ENCODE data around the gene BNC2.

Gene BNC2

DNA sequence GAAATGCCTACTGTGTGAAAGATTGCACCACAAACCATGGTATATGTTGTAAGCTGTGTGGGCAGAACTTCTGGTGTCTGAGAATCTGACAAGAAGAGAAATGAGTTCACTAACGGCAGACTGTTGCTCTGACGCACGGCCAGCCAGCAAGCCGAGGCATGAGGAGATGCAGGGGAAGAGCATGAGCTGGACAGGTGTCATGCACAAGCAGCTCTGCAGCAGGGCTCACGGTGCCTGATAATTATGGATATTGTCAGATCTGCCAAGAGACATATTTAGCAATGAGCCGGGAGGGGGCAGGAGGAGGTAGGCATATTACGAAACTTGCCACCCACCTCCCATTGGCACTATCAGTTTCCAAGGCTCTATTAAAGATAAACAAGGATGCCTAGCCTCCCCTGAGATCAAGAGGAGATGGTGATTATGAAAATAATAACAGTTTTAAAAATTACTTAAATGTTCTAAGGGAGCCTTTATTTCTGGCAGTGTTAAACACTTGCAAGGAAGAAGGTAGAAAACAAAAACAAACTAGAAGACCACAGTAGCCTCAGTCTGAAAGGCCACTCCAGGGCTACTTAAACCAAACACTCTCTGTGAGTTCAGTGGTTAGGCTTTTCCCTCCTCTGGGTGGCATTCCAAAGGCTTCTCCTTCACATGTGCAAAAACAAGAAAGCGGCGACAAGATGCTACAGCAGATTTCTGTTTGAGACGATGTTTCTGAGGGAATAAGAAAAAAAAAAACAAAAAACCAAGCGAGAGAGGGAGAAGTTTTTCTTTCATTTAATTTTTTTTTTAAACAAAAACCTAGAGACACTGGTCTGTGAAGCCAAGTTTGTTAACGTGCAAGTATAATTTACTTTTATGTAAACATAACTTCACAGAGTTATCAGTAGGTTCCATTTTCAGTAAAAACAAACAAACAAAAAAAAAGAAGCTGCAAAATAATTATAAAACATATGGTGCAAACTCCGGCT lies 339.5 kb downstream of the BNC2 start:
- DNase-seq: no peak

DNA sequence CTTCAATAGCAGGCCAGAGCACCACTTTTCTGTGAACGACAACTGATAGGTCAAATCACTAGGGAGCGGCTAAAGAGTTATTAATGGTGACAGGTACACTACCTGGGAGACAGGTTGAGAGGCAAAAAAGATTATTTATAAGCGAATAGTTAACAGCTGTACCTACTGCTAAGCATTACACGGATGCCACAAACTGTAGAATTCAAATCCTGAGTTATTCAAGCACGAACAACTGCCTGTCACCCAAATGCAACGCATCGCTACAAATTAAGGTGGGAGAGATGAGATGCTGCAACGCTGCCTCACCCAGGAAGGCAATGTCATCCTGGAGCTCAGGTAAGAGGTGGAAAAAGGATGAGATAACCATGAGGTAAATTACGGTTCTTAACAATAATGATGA lies 342.9 kb downstream of the BNC2 start:
- no peak for DNase-seq

GRCh38 chr9:16526380-16526779 lies 344.1 kb downstream of the BNC2 start:
- DNase-seq: no peak

GRCh38 chr9:16524823-16525222 lies 345.6 kb downstream of the BNC2 start:
- no peak for DNase-seq

DNA sequence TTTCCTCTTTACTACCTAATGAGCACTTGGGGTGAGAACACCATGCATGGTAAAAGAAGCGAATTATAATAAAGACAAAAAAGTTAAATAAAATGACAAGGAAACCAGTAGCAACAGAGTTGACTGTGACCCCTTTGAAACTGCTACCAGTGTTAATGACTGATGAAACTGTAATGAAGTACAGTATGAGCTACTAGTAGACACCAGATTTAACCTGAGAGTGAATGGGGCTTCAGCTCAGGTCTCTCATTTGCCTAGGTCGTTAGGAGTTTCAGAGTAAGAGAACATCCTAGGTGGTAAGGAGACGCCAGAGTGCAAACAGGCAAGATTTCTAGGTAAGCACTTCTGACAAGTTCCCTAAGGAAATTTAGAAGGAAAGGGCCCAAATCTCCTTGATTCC lies 346.4 kb downstream of the BNC2 start:
- DNase-seq: no peak

- no peak for DNase-seq
Measured at GRCh38 chr9:16521868-16522411, 348.5 kb downstream of the BNC2 start.

DNA sequence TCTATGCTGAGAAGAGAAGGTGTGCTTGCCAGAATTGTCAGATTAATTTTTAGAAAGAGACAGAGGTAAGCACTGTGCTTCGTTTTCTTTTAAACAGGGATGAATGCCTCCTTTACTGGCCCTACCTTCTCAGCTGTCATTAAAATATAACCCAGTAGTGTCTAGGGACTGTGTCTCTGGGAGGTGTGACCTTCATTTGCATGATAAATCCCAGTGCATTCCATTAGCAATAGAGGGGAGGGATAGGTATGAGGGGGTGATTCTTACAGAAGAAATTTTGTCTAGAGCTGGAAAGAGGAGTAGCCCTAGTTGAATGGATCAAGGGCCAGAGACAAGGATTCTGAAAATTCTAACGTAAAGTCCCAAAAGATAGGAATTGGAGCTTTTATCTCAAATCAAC lies 351.5 kb downstream of the BNC2 start:
- no peak for DNase-seq

DNA sequence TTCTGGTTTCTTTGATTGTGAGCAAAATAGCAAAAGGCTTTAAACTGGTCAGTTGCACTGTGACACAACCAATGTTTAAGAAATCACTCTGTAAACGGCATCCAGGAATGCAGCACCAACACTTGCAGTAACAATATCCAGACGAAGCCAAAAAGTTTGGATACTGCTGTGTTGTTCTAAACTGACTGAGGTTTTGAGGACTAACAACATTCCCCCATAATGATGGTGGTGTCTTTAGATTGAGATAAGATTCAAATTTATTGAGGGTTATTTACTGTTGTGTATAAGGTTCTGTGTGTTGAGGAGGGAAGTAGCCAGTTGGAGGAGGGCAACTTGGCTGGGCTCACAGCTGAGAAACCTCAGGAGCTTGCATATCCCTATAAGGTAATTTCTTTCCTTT lies 353.6 kb downstream of the BNC2 start:
- no peak for DNase-seq

DNA sequence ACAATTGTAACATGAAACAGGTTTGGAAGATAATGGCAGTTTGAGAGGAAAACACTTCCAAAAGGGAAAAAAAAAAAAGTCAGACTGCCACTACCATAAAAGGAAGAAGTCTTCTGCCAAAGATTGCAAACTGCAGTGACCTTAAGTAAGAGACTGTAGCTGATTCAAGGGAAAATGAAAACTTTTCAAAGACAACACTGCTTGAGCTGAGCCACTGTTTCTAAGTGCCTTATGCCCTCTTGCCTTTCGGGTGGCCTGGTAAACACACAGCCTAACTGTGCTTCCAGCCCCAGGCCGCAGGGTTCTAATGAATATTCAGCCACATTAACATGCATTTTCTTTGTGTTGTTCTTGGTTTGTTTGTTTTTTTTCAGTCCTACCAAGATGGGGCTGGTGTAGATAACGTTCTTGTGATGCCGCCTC lies 354.6 kb downstream of the BNC2 start:
- no peak for DNase-seq

DNA sequence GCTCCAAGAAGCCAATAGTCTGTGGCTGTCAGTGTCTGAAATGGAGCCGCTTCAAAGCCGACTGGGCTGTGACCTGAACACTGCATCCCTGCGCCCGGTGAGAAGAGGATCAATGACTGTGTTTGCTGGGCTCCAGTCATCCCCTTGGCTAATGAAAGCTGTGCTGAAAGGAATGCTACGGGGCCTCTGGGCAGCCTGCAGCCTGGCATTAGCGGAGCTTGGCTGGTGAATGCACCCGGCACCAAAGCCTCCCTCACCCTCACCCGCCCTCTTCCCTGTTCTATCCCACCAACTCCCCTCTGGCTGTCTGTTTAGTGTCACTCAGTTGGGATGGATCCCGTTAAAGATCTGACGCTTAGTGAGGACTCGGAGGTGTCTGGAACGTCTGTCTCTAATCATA lies 355.3 kb downstream of the BNC2 start:
- no peak for DNase-seq

GRCh38 chr9:16514131-16514530 lies 356.3 kb downstream of the BNC2 start:
- DNase-seq: no peak

DNA sequence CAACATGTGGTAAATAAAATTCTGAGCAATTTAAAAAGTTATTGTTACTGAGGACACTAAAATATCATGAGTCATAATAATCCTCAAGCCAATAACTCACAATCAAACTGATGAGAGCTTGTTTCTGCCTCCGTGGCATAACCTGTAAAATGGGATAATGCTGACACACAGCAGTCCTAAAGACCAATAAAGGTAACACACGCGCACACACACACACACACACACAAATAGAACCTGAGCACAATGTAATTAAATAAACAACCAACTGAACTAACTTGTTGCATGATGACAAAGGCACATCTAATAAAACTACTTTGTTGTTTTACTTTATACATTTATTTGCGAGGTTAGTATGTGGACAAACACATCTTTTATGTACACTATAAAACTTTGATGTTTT lies 358.2 kb downstream of the BNC2 start:
- no peak for DNase-seq

DNA sequence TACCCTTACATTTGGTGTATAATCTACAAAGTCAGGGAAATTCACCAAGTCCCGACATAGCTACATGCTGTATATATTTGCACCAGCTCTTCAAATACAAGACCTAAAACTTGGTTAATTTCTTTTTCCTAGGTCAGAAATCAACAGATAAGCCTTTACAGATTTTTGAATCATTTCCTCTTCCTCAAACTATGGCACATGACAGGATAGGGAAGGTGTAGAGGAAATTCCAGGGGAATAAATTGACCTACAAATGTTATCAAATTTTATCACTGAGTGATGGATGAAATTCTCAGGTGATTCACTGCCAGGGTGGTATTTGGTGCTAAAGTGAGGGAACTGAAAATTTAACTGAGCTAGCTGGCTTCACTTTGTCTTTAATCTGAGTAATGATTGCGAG lies 360.0 kb downstream of the BNC2 start:
- no peak for DNase-seq

- no peak for DNase-seq
Measured at GRCh38 chr9:16509997-16510396, 360.5 kb downstream of the BNC2 start.

DNA sequence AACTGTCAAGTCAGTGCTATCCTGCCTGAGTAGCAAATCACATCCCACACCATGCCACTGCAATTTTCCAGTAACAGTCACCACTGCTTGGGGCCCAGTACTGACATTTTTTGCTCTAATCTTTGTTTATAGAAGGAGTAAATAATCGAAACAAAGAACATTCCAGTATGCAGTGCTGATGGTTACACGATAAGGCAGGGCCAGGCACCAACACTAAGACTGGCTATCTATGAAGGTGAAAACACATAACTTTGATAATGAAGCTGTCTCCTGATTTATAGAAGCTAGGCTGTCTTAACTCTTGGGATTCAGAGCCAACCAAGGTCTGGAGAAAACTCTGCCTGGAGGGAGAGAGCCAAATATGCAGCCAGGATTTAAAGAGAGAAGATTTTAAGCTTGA lies 365.3 kb downstream of the BNC2 start:
- DNase-seq: no peak

DNA sequence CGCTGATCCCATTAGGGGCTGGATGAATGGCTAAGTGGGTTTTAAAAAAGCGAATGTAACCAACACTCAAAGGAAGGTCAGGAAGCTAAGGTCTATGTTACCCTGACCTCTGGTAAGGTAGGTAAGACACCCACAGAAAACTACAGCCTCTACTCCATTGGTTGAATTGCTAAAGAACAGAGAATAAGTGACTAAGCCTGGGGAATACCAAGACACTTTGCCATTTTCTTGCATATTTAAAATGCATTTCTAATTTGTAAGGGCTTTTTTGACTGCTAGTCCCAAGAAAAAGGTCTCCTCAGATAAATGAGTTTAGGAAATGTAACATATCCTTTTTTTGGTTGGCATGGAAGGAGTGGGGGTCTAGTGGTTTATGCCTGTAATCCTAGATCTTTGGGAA lies 368.7 kb downstream of the BNC2 start:
- no peak for DNase-seq

- DNase-seq: no peak
Measured at GRCh38 chr9:16501141-16501540, 369.3 kb downstream of the BNC2 start.

DNA sequence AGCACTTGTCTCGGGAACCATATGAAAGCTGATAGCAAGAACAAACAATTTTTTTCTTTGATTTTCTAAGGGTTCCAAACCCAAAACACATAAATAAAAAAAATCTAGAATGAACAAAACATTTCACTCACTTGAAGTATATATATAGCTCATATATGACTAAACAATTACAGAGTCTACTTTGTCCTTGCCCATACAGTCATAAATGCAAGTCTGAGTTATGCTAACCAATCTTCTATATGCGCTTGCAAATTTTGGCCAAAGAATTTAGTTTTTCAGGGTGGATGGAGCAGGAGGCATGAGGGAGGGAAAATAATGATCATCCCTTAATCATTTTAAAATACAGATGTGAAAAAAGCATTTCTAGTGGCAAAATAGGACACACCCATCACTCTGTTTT lies 370.1 kb downstream of the BNC2 start:
- no peak for DNase-seq

GRCh38 chr9:16499892-16500291 lies 370.6 kb downstream of the BNC2 start:
- DNase-seq: no peak

GRCh38 chr9:16496908-16497307 lies 373.6 kb downstream of the BNC2 start:
- DNase-seq: no peak

DNA sequence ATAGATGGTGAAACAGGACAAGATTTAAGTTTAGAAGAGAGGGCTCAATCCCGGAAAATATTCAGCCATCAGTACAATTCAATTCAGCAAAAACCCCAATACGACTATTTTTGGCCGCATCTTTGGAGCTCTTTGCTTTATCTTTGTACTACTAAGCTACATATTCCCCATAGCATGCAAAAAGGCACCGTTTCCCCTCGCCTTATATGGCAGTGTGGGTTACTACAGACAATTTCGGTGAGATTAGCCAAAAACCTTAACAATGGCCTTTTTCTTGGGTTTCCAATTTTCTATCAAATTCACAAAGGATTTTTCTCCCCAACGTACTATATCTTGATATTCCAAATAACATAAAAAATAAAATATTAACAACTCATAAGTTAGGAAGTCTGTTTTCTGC lies 382.6 kb downstream of the BNC2 start:
- no peak for DNase-seq

- no peak for DNase-seq
Measured at GRCh38 chr9:16485575-16486321, 384.7 kb downstream of the BNC2 start.

- no peak for DNase-seq
Measured at GRCh38 chr9:16485160-16485559, 385.3 kb downstream of the BNC2 start.

DNA sequence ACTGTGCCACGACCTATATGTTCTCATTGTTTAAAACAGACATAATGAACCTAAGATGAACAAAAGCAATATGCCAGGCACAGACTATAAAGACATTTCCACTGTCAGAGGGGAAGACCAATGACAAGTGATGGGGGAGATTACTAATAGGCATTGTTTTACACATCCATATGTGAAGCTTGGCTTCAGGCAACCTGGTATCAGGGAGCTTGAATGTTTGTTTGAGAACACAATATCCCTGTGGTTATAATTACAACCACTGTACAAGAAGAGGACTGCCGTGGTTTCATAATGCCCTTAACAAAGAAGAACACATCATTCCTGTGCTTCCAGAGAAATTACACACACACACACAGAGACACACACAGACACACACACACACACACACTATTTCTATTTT lies 385.7 kb downstream of the BNC2 start:
- DNase-seq: no peak

Measured in NCI-H1048 (cell line).